RKO (cell line): ENCODE data around the gene PLEKHM3.

Source experiments
- DNase-seq: peaks from one replicate; pipeline ENCODE4 v3.0.0-alpha.2; 2016; ENCODE audit warnings: low spot score

PLEKHM3 gene

DNA sequence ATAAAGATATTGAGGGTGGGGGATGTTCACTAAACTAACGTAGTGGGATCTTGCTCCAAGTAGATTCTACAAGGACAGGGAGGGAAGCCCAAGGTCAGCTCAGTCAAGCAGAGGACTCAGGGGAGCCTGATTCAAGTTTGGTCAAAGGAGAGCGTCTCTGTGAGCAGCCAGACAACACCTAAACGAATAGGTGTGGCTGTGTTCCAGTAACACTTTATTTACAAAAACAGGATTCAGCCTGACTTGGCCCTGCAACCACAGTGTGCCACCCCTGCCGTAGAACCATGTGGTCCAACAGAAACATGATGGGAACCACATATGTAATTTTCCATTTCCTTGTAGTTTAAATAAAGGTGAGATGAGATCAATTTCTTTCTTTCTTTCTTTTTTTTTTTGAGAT, 237.5 kb downstream of the PLEKHM3 start:
- DNase-seq: no peak

DNA sequence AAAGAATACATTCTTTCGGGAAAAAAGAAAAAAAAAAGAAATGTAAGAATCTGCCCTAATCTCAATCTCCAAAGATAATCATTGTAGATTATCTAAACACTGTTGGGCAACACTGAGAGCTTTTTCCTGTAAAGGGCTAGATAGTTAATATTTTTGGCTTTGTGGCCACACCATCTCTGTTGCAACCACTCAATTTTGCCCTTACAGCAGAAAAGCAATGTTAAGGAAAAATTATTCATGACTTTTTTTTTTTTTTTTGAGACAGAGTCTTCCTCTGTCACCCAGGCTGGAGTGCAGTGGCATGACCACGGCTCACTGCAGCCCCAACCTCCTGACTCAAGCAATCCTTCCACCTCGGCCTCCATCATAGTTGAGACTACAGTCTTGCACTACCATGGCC, 238.3 kb downstream of the PLEKHM3 start:
- DNase-seq: no peak

DNA sequence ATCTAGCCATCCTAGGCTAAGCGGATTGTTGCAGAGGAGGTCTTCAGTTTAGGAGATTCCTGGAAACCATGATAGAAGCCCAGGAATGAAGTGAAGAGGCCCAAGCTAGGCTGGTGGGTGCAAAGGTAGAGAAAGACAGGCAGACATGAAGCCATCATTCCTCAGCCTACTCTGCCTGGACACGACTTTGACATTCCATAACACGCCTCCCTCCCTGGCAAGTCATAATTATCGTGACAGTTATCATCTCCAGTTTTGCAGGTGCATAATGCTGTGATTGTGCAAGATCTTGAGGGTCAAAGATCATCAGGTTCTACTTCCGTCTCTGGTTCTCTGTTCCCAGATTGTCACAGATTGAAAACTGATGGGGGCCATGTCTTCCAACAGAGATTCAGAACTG, 240.4 kb downstream of the PLEKHM3 start:
- DNase-seq: no peak

DNA sequence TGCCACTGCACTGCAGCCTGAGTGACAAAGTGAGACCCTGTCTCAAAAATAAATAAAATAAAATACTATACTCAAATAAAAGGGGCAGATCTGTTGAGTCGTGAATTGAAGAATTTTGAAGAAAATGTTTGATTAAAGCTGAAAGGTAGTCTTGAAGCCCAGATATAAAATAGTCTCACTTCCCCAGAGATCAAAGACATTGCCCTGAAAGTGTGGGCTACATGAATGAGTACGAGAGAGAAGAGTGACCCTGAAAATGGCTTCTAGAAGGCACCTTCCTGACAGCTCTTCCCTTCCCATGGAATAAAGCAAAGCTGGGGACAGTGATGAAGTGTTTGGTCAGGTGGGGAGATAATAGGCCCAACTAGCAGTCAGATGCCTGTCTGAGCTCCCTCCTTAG, 241.8 kb downstream of the PLEKHM3 start:
- DNase-seq: no peak

DNA sequence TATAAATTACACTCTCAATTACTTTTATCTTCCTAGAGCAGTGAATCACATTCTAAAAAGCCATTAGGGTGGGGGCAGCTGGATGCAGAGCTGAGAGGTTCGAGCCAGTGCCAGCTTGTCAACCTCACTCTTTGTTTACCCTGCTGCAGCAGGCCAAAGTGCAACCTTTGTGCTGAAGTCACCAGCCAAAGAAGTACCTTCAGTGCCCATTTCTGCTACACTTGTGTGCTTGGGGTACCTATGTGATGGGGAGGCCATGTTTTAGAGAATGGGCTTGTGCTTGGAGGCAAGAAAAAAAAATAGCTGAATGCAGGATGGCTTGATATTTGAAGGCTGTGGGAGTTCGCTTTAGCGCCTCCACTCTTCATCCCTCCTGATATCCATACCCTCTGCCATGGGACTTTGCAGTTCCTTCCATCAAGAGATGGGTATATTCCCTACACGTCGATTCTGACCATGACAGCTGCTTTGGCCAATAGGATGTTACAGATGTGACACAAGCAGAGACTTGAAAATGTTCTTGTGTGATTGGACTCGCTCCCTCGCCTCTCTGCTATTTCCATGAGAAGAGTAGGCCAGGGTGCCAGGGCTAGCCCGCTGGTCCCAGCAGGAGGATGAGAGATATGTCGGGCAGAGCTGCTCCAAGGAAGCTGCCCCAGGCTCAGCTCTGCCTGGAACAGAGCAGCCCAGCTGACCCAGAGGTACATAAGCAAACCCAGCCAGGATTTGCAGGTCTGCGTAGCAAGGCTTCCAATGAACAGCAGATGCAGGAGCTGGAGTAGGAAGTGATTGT, 242.9 kb downstream of the PLEKHM3 start:
- no peak for DNase-seq

DNA sequence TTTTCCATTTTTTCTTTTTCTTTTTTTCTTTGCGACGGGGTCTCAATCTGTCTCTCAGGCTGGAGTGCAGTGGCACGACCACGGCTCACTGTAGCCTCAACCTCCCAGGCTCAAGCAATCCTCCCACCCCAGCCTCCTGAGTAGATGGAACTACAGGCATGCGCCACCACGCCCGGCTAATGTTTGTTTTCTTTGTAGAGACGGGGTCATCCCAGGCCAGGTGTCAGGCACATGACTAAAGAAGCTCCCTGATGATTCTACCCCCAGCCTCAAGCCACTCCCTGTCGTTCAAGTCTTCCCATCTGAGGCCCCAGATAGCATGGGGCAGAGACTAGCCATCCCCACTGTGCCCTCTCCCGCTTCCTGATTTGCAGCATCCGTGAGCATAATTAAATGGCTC, 245.8 kb downstream of the PLEKHM3 start:
- DNase-seq: no peak

DNA sequence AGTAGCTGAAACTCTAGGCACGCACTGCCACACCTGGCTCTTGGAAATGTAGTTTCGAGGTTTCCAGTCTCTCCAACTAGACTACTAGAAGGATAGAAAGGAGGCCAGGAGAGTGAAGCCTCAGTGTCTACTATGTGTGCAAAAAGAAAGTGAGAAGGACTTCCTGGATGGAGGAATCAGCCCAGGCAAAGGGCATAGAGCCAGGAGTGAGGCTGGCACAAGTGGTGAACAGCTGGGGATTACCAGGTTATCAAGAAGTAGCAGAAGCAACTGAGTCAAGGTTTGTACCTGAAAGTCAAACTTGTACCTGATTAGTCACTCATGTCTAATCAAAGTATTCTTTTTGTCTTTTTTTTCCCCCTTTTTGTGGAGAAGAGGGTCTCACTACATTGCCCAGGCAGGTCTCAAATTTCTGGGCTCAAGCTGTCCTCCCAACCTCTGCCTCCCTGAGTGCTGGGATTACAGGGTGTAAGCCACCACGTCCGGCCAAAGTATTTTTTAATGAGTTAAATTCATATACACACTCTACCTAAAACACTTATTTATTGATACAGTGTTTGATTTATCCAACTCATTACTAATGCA, 246.9 kb downstream of the PLEKHM3 start:
- no peak for DNase-seq

DNA sequence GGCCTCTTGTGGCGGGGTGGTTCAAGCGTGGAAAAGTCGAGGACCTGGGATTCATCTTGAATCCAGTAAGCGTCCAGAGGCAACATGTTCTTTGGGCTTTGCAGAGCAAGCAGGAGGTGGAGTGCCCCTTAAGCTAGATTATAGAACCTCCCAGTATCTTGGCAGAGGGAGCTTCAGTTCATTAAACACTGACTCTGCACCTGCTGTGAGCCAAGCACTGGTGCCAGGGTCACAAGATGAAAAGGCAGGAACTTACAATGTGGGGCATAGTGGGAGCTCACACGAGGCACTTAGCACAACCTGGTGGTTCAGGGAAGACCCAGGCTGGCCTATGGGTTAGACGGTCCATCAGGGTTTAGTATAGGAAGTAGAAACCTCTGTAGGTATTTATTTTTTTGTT, 248.2 kb downstream of the PLEKHM3 start:
- DNase-seq: no peak

DNA sequence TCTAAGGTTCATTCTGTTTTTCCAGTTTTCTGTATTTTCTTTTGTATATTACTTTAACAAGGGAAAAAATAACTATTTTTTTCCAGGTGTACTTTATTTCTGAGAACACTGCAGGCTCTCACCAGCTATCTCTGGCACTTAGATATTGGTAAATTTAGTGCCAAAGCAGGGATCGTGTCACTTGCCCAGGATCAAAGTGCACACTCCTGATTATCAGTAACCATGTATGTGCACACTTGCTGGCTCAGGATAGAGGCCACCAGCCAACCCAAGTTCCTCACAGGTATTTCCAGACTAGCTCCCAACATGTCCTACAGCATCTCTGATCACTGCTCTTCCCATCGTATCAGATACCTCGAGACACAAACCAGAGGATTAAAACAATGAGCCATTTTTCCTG, 249.9 kb downstream of the PLEKHM3 start:
- no peak for DNase-seq

DNA sequence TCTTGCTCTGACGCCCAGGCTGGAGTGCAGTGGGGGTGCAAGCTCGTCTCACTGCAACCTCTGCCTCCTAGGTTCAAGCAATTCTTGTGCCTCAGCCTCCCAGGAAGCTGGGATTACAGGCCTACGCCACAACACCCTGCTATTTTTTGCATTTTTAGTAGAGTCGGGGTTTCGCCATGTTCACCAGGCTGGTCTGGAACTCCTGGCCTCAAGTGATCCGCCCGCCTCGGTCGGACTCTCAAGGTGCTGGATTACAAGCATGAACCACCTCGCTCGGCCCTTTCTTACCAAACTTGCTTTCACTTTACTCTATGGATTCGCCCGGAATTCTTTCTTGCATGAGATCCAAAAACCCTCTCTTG, 252.5 kb downstream of the PLEKHM3 start:
- no peak for DNase-seq

DNA sequence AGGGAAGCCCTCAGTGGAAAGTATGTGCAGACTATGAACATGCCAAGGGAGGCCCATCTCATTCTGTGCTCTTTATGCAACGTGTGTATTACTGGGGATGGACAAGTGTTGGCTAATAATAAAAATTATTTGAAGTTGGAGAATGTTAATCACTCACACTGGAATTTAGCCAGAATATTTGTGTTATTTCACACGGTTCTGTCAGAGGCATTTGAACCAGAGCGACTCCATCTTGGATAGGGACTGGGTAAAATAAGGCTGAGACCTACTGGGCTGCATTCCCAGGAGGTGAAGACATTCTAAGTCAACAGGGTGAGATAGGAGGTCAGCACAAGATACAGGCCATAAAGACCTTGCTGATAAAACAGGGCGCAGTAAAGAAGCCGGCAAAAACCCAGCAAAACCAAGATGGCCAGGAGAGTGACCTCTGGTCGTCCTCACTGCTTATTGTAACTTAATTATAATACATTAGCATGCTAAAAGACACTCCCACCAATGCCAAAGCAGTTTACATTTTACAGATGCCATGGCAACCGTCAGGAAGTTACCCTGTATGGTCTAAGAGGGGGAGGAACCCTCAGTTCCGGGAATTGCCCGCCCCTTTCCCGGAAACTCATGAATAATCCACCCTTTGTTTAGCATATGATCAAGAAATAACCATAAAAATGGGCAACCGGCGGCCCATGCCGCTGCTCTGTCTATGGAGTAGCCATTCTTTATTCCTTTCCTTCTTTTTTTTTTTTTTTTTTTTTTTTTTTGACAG, 253.1 kb downstream of the PLEKHM3 start:
- DNase-seq: no peak

DNA sequence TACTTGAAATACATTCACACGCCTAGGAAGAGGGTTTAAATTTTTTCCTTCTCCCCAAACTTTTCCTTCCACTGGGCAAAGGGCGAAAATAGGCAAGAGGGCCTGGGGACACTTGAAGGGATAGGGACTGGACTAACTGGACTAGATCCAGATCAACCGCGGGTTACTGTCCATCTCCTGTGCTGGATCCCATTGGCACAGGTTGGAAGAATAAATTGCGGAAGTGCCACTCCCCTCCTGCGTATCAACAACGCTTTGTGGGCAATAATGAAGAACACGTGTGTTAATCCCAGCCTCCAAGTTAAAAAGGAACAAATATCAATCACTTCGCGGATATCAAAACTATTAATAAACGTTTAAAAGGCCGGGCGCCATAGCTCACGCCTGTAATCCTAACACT, 253.9 kb downstream of the PLEKHM3 start:
- DNase-seq: no peak
